ENCODE data around the gene SERTAD2.

SERTAD2 gene

GRCh38 chr2:64670047-64670446 is 16.3 kb upstream of the SERTAD2 start:
- no peak for DNase-seq

DNA sequence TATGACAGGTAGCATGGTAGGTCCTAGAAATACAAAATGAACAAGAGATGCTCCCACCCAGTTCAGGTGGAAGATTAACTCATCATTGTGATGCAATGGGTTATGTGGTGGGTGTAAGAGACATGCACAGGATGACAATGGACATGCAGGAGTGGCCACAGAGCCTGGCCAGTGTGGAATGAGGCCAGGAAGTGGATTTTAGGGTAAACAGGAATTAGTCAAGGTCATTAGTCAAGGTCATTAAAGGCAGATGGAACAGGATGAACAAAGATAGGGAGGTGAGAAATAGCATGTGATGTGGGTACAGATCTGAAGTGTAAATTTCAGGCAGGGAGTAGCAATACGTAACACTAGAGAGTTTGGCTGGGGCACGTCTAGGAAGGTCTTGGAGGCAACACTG is 15.6 kb upstream of the SERTAD2 start:
- no peak for DNase-seq

DNA sequence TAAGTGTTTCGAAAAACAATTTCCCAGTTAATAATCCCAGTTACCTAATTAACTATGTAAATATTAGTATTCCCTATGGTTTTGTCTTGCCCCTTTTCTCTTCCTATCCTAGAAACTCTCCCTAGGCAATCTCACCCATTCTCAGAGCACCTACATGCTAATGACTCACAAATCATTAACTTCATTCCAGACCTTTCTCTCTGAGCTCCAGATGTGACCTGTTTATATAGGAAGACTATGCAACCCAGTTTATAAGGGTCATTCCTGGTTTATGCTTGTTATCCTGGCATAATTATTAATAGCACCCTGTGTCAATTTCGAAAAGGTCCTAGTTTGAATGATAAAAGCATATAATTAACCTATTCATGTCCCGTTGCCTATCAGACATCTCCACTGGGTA is 14.8 kb upstream of the SERTAD2 start:
- DNase-seq: no peak

- no peak for DNase-seq
Measured at GRCh38 chr2:64667535-64667934, 13.8 kb upstream of the SERTAD2 start.

GRCh38 chr2:64666810-64667438 is 13.2 kb upstream of the SERTAD2 start:
- no peak for DNase-seq

DNA sequence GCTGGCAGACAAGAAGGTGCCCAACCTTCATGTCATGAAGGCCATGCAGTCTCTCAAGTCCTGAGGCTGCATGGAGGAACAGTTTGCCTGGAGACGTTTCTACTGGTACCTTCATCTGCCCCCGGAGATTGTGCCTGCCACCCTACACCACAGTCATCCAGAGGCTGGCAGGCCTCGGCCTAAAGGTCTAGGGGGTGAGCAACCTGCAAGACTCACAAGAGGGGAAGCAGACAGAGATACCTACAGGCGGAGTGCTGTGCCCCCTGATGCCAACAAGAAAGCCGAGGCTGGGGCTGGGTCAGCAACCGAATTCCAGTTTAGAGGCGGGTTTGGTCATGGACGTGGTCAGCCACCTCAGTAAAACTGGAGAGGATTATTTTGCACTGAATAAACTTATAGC is 12.0 kb upstream of the SERTAD2 start:
- no peak for DNase-seq

GRCh38 chr2:64663402-64663801 is 9.7 kb upstream of the SERTAD2 start:
- DNase-seq: no peak

GRCh38 chr2:64661741-64662169 is 8.0 kb upstream of the SERTAD2 start:
- no peak for DNase-seq

- DNase-seq: no peak
Measured at GRCh38 chr2:64659252-64659651, 5.5 kb upstream of the SERTAD2 start.

- no peak for DNase-seq
Measured at GRCh38 chr2:64658269-64658668, 4.6 kb upstream of the SERTAD2 start.

- no peak for DNase-seq
Measured at GRCh38 chr2:64657411-64657810, 3.7 kb upstream of the SERTAD2 start.

GRCh38 chr2:64656379-64656778 is 2.7 kb upstream of the SERTAD2 start:
- DNase-seq: no peak

- DNase-seq: no peak
Measured at GRCh38 chr2:64655873-64656272, 2.2 kb upstream of the SERTAD2 start.

- no peak for DNase-seq
Measured at GRCh38 chr2:64655018-64655664, 1.4 kb upstream of the SERTAD2 start.

GRCh38 chr2:64654063-64654811 is 524 bp upstream of the SERTAD2 start:
- DNase-seq: no peak

DNA sequence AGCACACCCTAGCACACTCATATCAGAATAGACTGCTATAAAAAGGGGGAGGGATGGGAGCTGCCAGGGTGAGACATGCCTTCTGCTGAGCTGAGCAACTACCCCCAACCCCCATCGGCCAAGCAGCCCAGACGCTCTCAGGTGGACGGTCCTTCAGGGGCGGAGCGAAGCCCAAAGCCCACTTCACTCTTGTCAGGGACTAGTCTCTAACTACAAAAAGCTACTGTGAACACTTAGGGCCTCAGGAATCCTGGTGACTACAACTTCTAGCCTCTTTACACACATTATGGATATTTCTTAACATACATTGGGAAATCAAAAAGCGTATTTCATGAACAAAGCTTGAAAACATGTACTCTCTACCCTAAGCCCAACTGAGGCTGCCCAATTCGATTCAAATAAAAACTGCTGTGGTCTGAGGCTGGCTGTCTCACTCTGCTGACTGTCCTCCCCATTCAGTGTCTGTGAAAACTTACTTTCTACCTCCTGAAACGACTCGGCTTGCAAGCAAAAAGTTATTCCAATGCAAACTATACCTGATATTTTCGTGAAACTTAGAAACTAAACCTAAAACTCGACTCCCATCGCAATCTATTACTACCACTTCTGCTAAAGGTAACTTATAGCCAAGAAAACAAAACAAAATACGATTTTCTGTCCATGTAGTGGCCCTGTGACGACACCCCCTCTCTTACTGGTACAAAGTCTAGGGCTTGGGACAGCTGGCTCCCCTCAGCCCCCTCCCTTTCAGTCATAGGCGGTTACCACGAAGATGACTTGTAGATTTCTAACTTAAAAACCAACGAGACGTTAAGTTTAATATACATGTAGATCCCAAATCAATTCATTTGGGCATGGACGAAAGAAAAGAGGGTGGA is 1.2 kb downstream of the SERTAD2 start:
- no peak for DNase-seq

DNA sequence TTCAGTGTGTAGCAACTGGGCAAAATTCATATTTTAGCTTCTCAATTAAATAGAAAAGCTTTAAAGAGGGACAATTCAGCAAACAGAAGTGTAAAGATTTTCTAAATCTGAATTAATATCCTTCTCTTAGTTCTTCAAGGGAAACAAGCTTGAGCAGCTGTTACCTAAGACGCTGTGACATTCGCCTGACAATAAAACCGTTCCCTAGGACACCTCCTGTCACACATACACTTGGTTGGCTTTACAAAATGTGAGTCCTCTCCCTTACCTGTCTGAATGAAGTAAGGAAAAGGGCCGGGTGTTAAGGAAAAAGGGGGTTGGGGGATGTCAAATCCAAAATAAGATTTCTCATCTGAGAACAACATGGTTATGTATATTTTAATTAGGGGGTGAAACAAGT is 2.1 kb downstream of the SERTAD2 start:
- DNase-seq: no peak

DNA sequence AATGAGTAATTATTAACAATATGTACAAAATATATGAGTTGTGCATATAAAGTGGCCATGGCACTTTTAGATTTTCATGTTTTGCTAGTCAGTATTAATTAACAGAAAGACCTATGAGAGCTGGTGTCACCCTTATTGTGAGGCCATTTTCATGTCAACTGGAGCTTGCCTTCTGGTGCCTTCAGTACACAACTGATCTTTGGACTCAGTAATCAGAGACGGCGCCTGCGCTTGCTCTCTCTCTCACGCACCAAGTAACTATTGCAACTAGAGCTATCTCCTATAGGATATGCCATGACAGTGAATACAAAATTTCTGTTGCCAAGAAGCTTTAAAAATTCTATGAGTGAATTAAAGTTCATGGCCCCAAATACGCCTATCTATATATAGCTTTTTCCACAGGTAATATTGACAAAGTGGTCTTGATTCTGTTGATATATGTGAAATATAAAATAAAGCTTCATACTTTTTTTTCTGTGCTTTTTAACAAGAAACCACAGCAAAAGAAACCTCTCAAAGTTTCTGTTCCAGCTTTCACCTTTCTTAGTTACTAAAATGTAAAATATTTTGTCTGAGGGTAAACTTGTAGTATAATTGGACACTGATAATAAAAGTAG is 2.9 kb downstream of the SERTAD2 start:
- DNase-seq: no peak

DNA sequence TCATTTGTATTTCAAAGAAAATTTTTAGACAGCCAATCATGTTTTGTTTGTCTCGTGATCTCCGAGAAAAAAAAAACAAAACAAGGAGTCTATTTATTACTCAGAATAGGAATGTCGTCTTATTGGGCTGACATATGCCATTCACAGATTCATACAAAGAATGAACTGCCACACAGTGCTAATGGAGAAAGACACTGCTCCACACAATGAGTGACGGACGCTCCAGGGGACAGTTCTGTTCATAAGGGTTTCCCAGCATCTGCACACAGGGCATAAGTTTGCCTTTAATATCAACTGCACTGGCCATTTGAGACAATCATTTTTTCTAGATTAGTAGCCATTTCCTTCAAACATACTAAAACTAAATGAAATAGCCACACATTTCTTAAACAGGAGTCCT is 3.4 kb downstream of the SERTAD2 start:
- DNase-seq: no peak

GRCh38 chr2:64649626-64650025 is 4.1 kb downstream of the SERTAD2 start:
- DNase-seq: no peak

DNA sequence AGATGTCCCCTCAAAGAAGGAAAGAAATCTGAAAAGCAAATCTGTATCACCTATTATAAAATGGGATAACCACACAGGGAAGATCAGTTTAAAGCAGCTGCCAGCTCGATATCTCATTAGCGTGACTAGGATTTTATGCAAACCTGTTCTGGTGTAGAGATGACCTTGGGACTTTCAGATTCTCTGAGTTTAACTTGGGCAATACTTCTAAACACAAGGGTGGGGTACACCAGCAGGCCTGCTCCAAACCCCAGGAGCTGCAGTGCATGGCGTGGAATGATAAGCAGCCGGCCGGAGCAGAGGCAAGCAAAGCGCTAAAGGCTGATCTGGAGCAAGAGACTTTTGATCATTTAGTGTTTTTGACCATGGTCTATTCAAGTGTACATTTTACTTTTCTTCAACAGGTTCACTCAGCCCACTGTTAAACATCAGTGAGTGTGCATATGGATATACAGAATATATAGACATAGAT is 4.7 kb downstream of the SERTAD2 start:
- no peak for DNase-seq

DNA sequence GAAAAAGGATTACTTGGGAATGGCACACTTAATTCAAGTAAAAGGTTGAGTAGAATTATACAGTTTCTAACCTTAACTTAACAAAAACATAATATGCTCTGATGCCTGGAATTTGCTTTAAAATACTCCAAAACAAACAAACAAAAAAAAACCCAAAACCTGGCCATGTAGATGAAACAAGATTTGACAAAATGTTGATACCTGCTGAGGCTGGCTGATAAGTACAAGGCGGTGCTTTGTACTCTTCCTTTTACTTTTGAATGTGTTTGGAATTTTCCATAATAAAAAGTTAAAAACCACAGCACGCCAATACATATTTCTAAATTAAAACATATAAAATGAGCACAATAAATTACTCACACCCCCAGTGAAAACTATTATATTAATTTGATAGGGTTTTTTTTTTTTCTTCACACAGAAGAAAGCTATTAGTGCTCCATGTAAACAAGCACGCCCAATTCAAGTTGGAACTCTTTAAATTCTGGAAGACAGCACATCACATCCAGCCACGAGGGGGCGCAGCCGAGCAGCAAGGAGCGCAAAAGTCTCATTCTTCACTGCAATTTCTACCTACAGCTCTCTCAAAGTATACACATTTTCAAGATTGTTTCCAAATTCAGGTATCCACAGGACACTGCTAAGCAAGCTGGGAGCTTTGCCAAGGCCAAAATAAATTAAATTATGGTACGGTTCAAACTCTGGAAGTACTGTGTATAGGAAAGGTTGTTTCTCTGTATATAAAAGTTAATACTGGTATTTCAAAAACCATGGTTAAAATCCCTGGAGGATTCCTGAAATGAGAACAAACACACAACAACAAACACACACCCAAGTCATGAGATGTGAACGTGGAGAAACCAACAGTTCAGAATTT is 7.5 kb downstream of the SERTAD2 start:
- peak; percentile 25 for DNase-seq
